ENCODE results near the gene PRSS37.

GRCh38 chr7:141820067-141820466 is 21.2 kb downstream of the PRSS37 start:
- no peak for TF ChIP-seq EZH2phosphoT487 (IDR thresholded peaks at IDR 0.05; ENCODE audit: insufficient read depth, low read depth)
- no peak for TF ChIP-seq EZH2 (IDR thresholded peaks at IDR 0.05; ENCODE audit: insufficient read depth, poor library complexity, severe bottlenecking)
